ENCODE data around the gene CDC5L. TPM values are rescaled to one million over a fixed set of nuclear protein-coding genes. Genes with fewer than 3 reads are reported as not detected.

The CDC5L gene
- total and polyA plus RNA-seq, 8 donors: 16.5 to 38.0 (median 35.5) TPM

- ATAC-seq (no peak), DNase-seq (no peak)
- Histone ChIP-seq H3K4me3 (no peak overlapping the region), H3K36me3 (no peaks in the 10 kb centered on the region), H3K9me3 (no peaks in the 10 kb centered on the region), H3K4me1 (peaks cover 0 to 10% of the 10 kb centered on the region in 2 donors), H3K27ac (no peak overlapping the region), H3K27me3 (no peaks in the 10 kb centered on the region)
- intact Hi-C loops (cut with DNase I): no loop called here
- no peak for TF ChIP-seq CTCF (IDR thresholded peaks at IDR 0.05)
Observed at GRCh38 chr6:44466955-44467354, 79.4 kb downstream of the CDC5L start.

- intact Hi-C loops (cut with DNase I): no loop called here
- no peaks in the 10 kb centered on the region for H3K9me3 ChIP-seq
- H3K27me3 ChIP-seq: no peaks in the 10 kb centered on the region
- ATAC-seq (no peak), DNase-seq (no peak)
- no peaks in the 10 kb centered on the region for H3K36me3 ChIP-seq
- peaks cover 0 to 10% of the 10 kb centered on the region in 2 donors for H3K4me1 ChIP-seq
- no peak overlapping the region for H3K4me3 ChIP-seq
- no peak overlapping the region for H3K27ac ChIP-seq
- TF ChIP-seq CTCF (IDR thresholded peaks at IDR 0.05): no peak
Observed at GRCh38 chr6:44468835-44469234, 81.3 kb downstream of the CDC5L start.

GRCh38 chr6:44470115-44470464 lies 82.6 kb downstream of the CDC5L start:
- peaks cover 0 to 5% of the 10 kb centered on the region in 2 donors for H3K4me1 ChIP-seq
- no peak for TF ChIP-seq CTCF (IDR thresholded peaks at IDR 0.05)
- intact Hi-C loops (cut with DNase I): loop anchor here in 1 of 2 donors (10.0 kb wide), 1 partner anchor 175 kb away; no protein-coding TSS in a partner anchor
- peak in 2 of 4 donors; percentile 35 to 65 for DNase-seq
- H3K9me3 ChIP-seq: no peaks in the 10 kb centered on the region
- no peak overlapping the region for H3K27ac ChIP-seq
- peak; percentile 30 for ATAC-seq
- H3K27me3 ChIP-seq: peaks cover 0 to 5% of the 10 kb centered on the region in 2 donors
- H3K36me3 ChIP-seq: no peaks in the 10 kb centered on the region
- H3K4me3 ChIP-seq: no peak overlapping the region

GRCh38 chr6:44470746-44471145 lies 83.2 kb downstream of the CDC5L start:
- Histone ChIP-seq H3K4me3 (no peak overlapping the region), H3K4me1 (peaks cover 5% of the 10 kb centered on the region in 2 donors), H3K36me3 (no peaks in the 10 kb centered on the region), H3K27ac (no peak overlapping the region), H3K27me3 (peaks cover 0 to 12% of the 10 kb centered on the region in 2 donors), H3K9me3 (no peaks in the 10 kb centered on the region)
- intact Hi-C loops (cut with DNase I): loop anchor here in 1 of 2 donors (10.0 kb wide), 1 partner anchor 174 kb away; no protein-coding TSS in a partner anchor
- DNase-seq (no peak), ATAC-seq (no peak)
- TF ChIP-seq CTCF (IDR thresholded peaks at IDR 0.05): no peak

- intact Hi-C loops (cut with DNase I): loop anchor here in 1 of 2 donors (10.0 kb wide), 1 partner anchor 173 kb away; no protein-coding TSS in a partner anchor
- no peak overlapping the region for H3K4me3 ChIP-seq
- peaks cover 5 to 8% of the 10 kb centered on the region in 2 donors for H3K4me1 ChIP-seq
- H3K36me3 ChIP-seq: no peaks in the 10 kb centered on the region
- peak in 1 of 4 donors; percentile 80 for DNase-seq
- no peak for TF ChIP-seq CTCF (IDR thresholded peaks at IDR 0.05)
- peaks cover 0 to 15% of the 10 kb centered on the region in 2 donors for H3K27me3 ChIP-seq
- H3K27ac ChIP-seq: no peak overlapping the region
- H3K9me3 ChIP-seq: no peaks in the 10 kb centered on the region
- ATAC-seq: no peak
Observed at GRCh38 chr6:44471271-44471981, 83.9 kb downstream of the CDC5L start.

Data from left lung (tissue), 10 donors.